Endothelial cell of umbilical vein (primary cell): ENCODE results near the gene SYNE1. TPM values are rescaled to one million over a fixed set of nuclear protein-coding genes. Genes with fewer than 3 reads are reported as not detected.

ENCODE experiments used
- BruUV-seq: library from RNA; stranded (reverse); fragments of 400-500 nt; replicated peaks from 2 replicates; lab custom pipeline; 2021; lab: Mats Ljungman, UMichigan
- CTCF ChIA-PET: fragments of 300-600, 350-600 bp; sonication (Branson Sonifier 250); formaldehyde crosslinking; loops from one replicate; lab custom pipeline; 2021; ENCODE audit warnings: antibody characterized with exemption, inconsistent platforms; lab: Charles Lee
- POLR2A ChIA-PET: fragments of 300-600, 350-600 bp; sonication (Branson Sonifier 250); formaldehyde crosslinking; loops from one replicate; lab custom pipeline; 2021; ENCODE audit warnings: antibody characterized with exemption, inconsistent platforms; lab: Charles Lee
- DNase-seq: peaks from one replicate; pipeline ENCODE4 v3.0.0-alpha.2; 2011; ENCODE audit warnings: low read depth, low spot score
- FAIRE-seq: peaks from 2 replicates; lab custom pipeline; 2011; peaks lifted over from hg19 to GRCh38; lab: Jason Lieb, UNC
- H2AFZ ChIP-seq: 2 replicates; pipeline ENCODE4 v1.6.0; 2012; ENCODE audit warnings: low read depth, low read length, control low read depth, inconsistent platforms
- H3K27ac ChIP-seq: 2 replicates; pipeline ENCODE4 v1.5.1; 2011; ENCODE audit warnings: low read depth, mild to moderate bottlenecking, control low read depth, low read length, moderate library complexity; ENCODE audit not compliant: insufficient read depth
- H3K27me3 ChIP-seq, 2 experiments: 2 replicates each; pipeline versions ENCODE4 v1.6.0 to v1.6.1; 2011; ENCODE audit warnings: low read length in 2 of 2, mixed read lengths in 1 of 2; ENCODE audit not compliant: control insufficient read depth in 2 of 2, insufficient read depth in 2 of 2
- H3K36me3 ChIP-seq, 2 experiments: 2 replicates in 1 of 2; 3 replicates in 1 of 2; pipeline ENCODE4 v1.5.1; 2011; ENCODE audit warnings: low read length in 2 of 2, mild to moderate bottlenecking in 1 of 2, moderate library complexity in 1 of 2; ENCODE audit not compliant: control insufficient read depth in 2 of 2, insufficient read depth in 2 of 2; ENCODE audit errors: extremely low read depth in 1 of 2
- H3K4me1 ChIP-seq: 3 replicates; pipeline ENCODE4 v1.5.1; 2011; ENCODE audit warnings: mild to moderate bottlenecking, low read length; ENCODE audit not compliant: control insufficient read depth, insufficient read depth; ENCODE audit errors: extremely low read depth
- H3K4me2 ChIP-seq: 2 replicates; pipeline ENCODE4 v1.6.1; 2011; ENCODE audit warnings: low read length, control low read depth, mixed read lengths; ENCODE audit not compliant: insufficient read depth
- H3K4me3 ChIP-seq, 3 experiments: fragments of 200-600 bp in 1 of 3; sonication (generic), shearing (Covaris generic) in 1 of 3; replicated peaks in 1 of 3; 2 replicates each; pipeline ENCODE4 v1.5.1; 2011 to 2016; ENCODE audit warnings: control low read depth in 3 of 3, low read length in 3 of 3, mild to moderate bottlenecking in 2 of 3, inconsistent platforms in 1 of 3, low read depth in 1 of 3, moderate library complexity in 1 of 3; ENCODE audit not compliant: insufficient read depth in 1 of 3
- H3K79me2 ChIP-seq: 2 replicates; pipeline ENCODE4 v1.6.0; 2012; ENCODE audit warnings: low read length, inconsistent platforms; ENCODE audit not compliant: control insufficient read depth, insufficient read depth
- H3K9ac ChIP-seq: replicated peaks from 2 replicates; pipeline ENCODE3; 2011; ENCODE audit warnings: low read length, control low read depth; ENCODE audit not compliant: insufficient read depth; ENCODE audit errors: extremely low read depth
- H3K9me1 ChIP-seq: replicated peaks from 3 replicates; pipeline ENCODE4 v1.6.0; 2011; ENCODE audit warnings: mild to moderate bottlenecking, low read length; ENCODE audit not compliant: control insufficient read depth, insufficient read depth; ENCODE audit errors: extremely low read depth
- H3K9me3 ChIP-seq: replicated peaks from 2 replicates; pipeline ENCODE4 v1.5.1; 2012; ENCODE audit warnings: low read length, inconsistent platforms; ENCODE audit not compliant: control insufficient read depth, insufficient read depth
- H4K20me1 ChIP-seq: replicated peaks from 2 replicates; pipeline ENCODE3; 2011; ENCODE audit warnings: mild to moderate bottlenecking, low read length; ENCODE audit not compliant: control insufficient read depth, insufficient read depth; ENCODE audit errors: extremely low read depth
- EZH2 ChIP-seq: IDR thresholded peaks from 2 replicates; pipeline ENCODE4 v1.6.1; 2012; ENCODE audit warnings: borderline replicate concordance, low read depth, mild to moderate bottlenecking, moderate library complexity, low read length, inconsistent platforms; ENCODE audit not compliant: severe bottlenecking
- FOS ChIP-seq: IDR thresholded peaks from 2 replicates; pipeline ENCODE4 v1.6.1; 2011; ENCODE audit warnings: mild to moderate bottlenecking, low read length, moderate library complexity, borderline replicate concordance; ENCODE audit not compliant: insufficient read depth
- GATA2 ChIP-seq: IDR thresholded peaks from 2 replicates; pipeline ENCODE4 v1.7.0; 2011; ENCODE audit warnings: low read depth, mild to moderate bottlenecking, moderate library complexity, mixed read lengths, low read length; ENCODE audit not compliant: insufficient read length, insufficient read depth
- MYC ChIP-seq: IDR thresholded peaks from one replicate; pipeline ENCODE4 v1.6.1; 2011; ENCODE audit warnings: mild to moderate bottlenecking, low read depth, low read length
- POLR2A ChIP-seq: IDR thresholded peaks from 2 replicates; pipeline ENCODE4 v1.6.1; 2012; ENCODE audit warnings: low read depth, mild to moderate bottlenecking, control low read depth, low read length
- POLR2AphosphoS5 ChIP-seq: IDR thresholded peaks from 2 replicates; pipeline ENCODE4 v1.6.1; 2012; ENCODE audit warnings: low read depth, mild to moderate bottlenecking, control low read depth, low read length, moderate library complexity; ENCODE audit not compliant: insufficient read depth
- dilution Hi-C: fragments of 300-500 bp; cut with MboI; formaldehyde crosslinking; loops from one replicate; pipeline ENCODE4 v1.15.0; 2019; ENCODE audit warnings: low sequenced_read_pairs; ENCODE audit not compliant: extremely low pct_ligation_motif_present
- intact Hi-C: fragments of 100-400 bp; cut with micrococcal nuclease; formaldehyde crosslinking; loops from one replicate; pipeline ENCODE4 v1.10.0; 2022
- polyA plus RNA-seq, 4 experiments: library from polyadenylated mRNA; depleted of rRNA in 3 of 4; stranded (reverse) in 3 of 4; unstranded in 1 of 4; fragments of >200 nt; gene quantifications; 2 replicates each; pipeline versions ENCODE4 v1.2.1 to v1.2.3, GENCODE V29; 2011 to 2012; ENCODE audit warnings: missing spikeins in 1 of 4
- total RNA-seq: library from RNA; stranded (reverse); gene quantifications from 2 replicates; pipeline ENCODE4 v1.2.3, GENCODE V29; 2021
- TF ChIP-seq, protein P1 (sequence below): IDR thresholded peaks from 2 replicates; pipeline ENCODE4 v1.6.1; 2011; ENCODE audit not compliant: insufficient read depth, insufficient read length
- TF ChIP-seq, protein P2 (sequence below), 2 donors: IDR thresholded peaks; 1 replicate in 1 of 2; 2 replicates in 1 of 2; pipeline ENCODE4 v1.5.1; 2011; ENCODE audit warnings: low read length in 2 of 2, mild to moderate bottlenecking in 2 of 2, moderate library complexity in 2 of 2, control low read depth in 1 of 2, inconsistent platforms in 1 of 2, low read depth in 1 of 2; ENCODE audit not compliant: insufficient read depth in 1 of 2; ENCODE audit errors: extremely low read depth in 1 of 2

SYNE1 gene
- total and polyA plus RNA-seq, 2 donors (not counting 3 experiments of a cell fraction or from before 2014, with no cell fraction given) = 26.5 to 52.3 TPM

DNA sequence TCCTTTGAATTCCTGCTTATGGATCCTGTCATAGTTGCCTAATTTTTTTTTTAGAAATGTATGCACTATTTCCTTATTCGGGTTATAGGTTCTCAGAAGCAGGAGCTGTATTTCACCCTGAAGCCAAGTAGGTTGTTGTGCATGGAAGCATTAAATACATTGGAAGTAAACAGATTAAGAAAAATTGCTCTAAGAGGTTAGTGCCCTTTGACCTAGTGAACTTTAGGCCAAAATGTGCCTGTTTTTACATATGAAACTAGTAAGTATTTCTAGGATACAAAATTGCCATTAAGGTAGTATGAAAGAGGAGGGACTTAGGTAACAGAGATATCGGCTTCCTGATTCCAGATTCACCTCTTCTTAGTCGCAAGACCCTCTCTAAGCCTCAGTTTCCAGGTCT lies 377.9 kb downstream of the SYNE1 start:
- CTCF ChIA-PET = interaction anchor here (0.7 to 1.3 kb wide), 3 partner anchors 9 to 582 kb away, joined by 3 to 4 read pairs (median 3); no protein-coding TSS in a partner anchor
- no peak overlapping the region for H3K9ac ChIP-seq
- no peaks in the 10 kb centered on the region for H3K4me1 ChIP-seq
- intact Hi-C loops (no loop called here), dilution Hi-C loops (no loop called here)
- no peak overlapping the region for H3K4me2 ChIP-seq
- H3K4me3 ChIP-seq = no peak overlapping the region
- no peaks in the 10 kb centered on the region for H4K20me1 ChIP-seq
- no peaks in the 10 kb centered on the region for H3K27me3 ChIP-seq
- H3K9me1 ChIP-seq = no peaks in the 10 kb centered on the region
- no peaks in the 10 kb centered on the region for H3K79me2 ChIP-seq
- H2AFZ ChIP-seq = no peak overlapping the region
- POLR2A ChIA-PET = no interaction called here
- H3K9me3 ChIP-seq = no peaks in the 10 kb centered on the region
- no TSS peak for BruUV-seq
- DNase-seq (no peak), FAIRE-seq (no peak)
- peaks cover 0 to 5% of the 10 kb centered on the region in 2 experiments for H3K36me3 ChIP-seq
- TF ChIP-seq POLR2A = no peak
- no peak for TF ChIP-seq EZH2
- TF ChIP-seq FOS = no peak
- TF ChIP-seq, protein P1, sequence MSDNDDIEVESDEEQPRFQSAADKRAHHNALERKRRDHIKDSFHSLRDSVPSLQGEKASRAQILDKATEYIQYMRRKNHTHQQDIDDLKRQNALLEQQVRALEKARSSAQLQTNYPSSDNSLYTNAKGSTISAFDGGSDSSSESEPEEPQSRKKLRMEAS = no peak
- TF ChIP-seq MYC = no peak
- TF ChIP-seq, protein P2, sequence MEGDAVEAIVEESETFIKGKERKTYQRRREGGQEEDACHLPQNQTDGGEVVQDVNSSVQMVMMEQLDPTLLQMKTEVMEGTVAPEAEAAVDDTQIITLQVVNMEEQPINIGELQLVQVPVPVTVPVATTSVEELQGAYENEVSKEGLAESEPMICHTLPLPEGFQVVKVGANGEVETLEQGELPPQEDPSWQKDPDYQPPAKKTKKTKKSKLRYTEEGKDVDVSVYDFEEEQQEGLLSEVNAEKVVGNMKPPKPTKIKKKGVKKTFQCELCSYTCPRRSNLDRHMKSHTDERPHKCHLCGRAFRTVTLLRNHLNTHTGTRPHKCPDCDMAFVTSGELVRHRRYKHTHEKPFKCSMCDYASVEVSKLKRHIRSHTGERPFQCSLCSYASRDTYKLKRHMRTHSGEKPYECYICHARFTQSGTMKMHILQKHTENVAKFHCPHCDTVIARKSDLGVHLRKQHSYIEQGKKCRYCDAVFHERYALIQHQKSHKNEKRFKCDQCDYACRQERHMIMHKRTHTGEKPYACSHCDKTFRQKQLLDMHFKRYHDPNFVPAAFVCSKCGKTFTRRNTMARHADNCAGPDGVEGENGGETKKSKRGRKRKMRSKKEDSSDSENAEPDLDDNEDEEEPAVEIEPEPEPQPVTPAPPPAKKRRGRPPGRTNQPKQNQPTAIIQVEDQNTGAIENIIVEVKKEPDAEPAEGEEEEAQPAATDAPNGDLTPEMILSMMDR (IDR thresholded peaks at IDR 0.05; ENCODE audit: extremely low read depth in 1 of 2, insufficient read depth in 1 of 2, low read depth in 1 of 2, low read length in 2 of 2) = no peak
- no peak for TF ChIP-seq GATA2
- TF ChIP-seq POLR2AphosphoS5 = no peak
- H3K27ac ChIP-seq = no peak overlapping the region
